HG02870 (cell line): ENCODE data around the gene ARHGAP24.
"Not testable (repeated sequence)": the region's sequence is repeated elsewhere in the genome, so short reads cannot be mapped to it uniquely, and the experiment has no call there.

Source experiments
- ATAC-seq: cut with Tn5 transposase; IDR thresholded peaks from one replicate; pipeline ENCODE4 v1.9.1; 2021; ENCODE audit warnings: mild to moderate bottlenecking, moderate library complexity; ENCODE audit not compliant: unreplicated experiment

Gene ARHGAP24

GRCh38 chr4:85805891-85806290 is 330.9 kb downstream of the ARHGAP24 start:
- ATAC-seq: no peak

GRCh38 chr4:85806334-85806733 is 331.4 kb downstream of the ARHGAP24 start:
- ATAC-seq: no peak

DNA sequence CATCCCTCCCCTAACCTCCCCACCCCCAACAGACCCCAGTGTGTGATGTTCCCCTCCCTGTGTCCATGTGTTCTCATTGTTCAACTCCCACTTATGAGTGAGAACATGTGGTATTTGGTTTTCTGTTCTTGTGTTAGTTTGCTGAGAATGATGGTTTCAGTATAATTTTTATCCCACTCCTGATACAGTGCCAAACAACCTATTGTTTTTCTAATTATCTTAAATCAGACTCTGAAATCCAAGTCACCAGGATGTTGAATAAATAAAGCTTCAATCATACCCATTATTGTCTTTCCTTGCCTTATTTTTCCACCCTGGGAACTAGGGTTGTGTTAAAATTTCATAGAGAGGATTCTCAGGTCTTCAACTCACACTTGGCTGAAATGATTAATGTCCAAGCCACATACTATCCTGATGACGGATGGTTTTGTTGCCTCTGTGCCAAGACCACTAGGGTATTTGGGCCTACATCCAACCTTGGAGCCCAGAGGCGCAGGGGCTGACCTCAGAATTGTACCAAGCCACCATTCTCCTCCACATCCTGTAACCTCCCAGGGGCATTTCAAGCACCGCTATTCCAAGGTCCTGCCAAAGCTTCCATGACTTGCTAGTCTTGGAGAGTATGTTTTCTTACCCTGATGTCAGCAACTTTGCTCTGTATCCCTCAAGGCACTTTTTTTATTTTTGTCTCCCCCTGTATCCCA is 332.4 kb downstream of the ARHGAP24 start:
- no peak for ATAC-seq

DNA sequence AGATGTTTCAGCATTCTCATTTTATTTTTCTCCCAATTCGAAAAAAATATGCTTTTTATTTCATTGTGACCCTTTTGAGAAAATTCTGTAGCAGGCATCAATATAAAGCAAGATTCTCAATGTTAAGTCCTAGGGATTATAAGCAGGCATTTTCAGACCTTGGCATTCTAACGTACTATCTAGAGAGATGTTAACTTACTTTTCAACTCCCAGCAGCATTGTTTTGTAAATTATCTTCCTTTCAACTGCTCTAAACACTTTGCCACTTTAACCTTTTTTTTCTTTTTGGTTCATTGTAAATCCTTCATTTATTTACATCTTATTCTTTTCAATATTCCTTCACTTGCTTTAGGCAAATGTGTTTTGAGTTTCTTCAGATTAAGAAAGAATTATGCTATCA is 333.2 kb downstream of the ARHGAP24 start:
- no peak for ATAC-seq

DNA sequence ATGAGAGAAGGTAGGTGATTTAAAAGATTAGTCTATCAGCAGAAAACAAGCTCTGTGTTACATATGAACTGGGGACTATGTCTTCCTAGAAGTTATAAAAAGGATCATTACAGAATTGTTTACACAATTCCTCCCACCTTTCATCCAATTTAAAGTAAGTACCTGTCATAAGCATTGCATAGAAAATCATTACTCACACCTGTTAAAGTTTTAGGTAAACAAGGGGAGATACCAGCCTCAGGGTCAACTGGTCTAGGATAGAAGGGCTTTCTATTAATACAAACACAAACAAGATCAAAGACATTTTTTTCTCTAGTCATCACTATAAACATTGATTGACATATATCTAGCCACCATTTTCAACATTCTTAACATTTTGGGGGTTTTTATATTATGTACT is 333.9 kb downstream of the ARHGAP24 start:
- no peak for ATAC-seq

DNA sequence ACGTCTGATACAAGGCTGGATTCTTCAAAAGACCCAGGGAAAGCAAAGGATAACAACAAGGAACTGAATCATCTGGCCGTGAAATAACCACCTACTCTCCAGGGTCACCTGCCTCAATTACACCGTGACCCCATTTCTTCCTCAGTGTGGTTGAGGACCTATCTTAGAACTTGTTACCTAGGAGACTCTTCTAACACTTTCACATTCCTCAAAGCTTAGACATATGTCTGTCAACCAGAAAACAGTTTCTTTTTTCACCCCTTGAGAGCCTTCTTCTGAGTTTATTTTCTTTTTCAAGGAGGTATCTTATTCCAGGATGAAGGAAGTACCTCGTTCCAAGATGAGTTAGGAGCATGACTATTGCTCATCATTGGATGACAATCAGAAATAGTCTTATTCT is 337.8 kb downstream of the ARHGAP24 start:
- ATAC-seq: no peak

DNA sequence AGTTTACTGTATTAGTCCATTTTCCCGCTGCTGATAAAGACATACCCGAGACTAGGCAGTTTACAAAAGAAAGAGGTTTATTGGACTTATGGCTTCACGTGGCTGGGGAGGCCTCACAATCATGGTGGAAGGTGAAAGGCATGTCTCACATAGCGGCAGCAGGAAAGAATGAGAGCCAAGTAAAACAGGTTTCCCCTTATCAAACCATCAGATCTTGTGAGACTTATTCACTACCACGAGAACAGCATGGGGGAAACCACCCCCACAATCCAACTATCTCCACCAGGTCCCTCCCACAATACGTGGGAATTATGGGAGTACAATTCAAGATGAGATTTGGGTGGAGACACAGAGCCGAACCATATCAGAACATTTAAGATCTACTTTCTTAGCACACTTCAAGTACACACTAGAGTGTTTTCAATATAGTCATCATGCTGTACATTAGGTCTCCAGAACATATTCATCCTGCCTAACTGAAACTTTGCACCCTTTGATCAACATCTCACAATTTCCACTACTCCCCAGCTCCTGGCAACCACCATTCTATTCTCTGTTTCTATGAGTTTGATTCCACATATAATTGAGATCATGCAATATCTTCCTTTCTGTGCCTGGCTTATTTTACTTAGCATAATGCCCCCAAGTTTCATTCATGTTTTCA is 341.0 kb downstream of the ARHGAP24 start:
- no peak for ATAC-seq

- no peak for ATAC-seq
Observed at GRCh38 chr4:85818700-85819099, 343.8 kb downstream of the ARHGAP24 start.

DNA sequence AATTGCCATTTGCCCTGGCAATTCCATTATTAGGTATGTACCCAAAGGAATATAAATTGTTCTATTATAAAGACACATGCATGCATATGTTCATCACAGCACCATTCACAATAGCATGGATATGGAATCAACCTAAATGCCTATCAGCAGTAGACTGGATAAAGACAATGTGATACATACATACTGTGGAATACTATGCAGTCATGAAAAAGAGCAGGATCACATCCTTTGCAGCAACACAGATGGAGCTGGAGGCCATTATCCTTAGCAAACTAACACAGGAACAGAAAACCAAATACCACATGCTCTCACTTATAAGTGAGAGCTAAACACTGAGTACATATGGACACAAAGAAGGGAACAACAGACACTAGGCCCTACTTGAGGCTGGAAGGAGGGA is 345.2 kb downstream of the ARHGAP24 start:
- ATAC-seq: not testable (repeated sequence)

GRCh38 chr4:85821688-85822455 is 346.9 kb downstream of the ARHGAP24 start:
- ATAC-seq: no peak

DNA sequence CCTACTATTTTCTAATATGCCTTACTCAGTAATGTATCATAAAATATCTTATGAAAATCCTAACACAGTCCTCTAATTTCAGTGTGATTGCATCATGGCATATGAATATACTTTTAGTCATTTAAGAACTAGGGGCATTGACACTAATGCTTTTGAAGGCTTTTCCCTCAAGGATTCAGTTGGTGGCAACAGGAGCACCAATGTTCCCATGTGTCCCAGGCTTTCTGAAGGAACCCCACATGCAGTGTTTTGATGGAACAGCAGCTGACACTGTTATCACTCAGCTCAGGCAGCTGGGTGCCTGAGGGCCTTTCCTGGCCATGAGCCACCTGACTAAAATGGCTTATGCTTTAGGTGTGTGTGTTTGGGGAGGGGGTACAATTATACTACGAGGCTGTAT is 348.3 kb downstream of the ARHGAP24 start:
- ATAC-seq: no peak

DNA sequence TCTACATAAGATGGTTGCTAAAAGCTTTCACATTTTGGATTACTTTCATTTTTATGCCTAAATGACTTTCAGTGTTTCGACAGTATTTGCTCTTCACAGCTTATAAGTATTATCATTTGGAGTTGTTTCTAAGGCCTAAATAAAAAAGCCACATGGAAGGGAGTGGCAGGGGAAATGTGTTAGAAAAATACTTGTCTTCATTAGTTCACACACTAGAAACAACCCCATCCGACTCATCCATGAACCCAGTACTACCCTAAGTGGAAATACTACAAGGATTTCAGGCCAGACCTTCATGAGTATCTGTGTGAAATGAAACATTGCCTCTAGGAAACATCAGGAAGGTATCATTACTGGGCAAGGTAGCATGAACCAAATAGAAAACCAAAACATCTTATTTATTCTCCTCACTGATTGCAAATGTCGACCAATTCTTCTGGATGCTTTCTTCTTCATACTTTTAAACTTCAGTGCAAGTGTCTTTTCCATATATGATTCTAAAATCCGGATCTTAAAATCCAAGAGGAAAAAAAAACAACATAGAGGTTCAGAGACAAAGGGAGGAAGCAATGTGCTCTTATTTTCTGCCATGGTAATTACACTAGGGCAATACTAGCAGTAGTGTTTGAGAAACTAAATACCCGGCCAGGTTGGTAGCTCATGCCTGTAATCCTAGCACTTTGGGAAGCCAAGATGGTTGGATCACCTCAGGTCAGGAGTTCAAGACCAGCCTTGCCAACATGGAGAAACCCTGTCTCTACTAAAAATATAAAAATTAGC is 349.4 kb downstream of the ARHGAP24 start:
- ATAC-seq: no peak

DNA sequence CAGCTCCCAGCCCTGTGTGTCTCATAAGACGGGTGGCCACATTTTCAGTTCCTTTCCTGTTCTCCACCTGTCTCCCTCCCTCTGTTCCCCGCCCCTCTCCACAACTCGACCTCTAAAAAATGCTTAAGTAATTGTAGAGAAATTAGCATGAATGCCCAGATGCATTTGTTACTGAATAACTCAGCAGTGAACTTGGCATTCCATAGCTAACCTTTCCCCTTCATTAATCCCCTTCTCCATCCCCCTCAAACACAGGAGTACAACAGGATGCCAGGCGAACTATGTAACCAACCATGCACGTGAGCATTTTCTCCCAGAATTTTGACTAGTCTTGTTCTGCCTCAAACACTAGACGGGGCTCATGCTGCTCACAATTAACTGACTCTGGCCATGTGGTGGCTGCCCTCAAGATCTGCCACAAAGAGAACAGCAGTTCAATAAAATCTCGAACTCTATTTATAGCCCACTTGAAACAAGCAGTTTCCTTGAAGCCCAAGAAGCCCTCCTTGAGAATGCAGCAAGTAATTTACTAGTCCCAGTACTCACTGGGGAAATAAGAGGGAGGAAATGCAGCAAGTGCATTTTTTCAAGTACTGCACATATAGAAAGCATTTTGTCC is 351.2 kb downstream of the ARHGAP24 start:
- ATAC-seq: peak; percentile 44

- no peak for ATAC-seq
Observed at GRCh38 chr4:85828027-85828890, 353.3 kb downstream of the ARHGAP24 start.

DNA sequence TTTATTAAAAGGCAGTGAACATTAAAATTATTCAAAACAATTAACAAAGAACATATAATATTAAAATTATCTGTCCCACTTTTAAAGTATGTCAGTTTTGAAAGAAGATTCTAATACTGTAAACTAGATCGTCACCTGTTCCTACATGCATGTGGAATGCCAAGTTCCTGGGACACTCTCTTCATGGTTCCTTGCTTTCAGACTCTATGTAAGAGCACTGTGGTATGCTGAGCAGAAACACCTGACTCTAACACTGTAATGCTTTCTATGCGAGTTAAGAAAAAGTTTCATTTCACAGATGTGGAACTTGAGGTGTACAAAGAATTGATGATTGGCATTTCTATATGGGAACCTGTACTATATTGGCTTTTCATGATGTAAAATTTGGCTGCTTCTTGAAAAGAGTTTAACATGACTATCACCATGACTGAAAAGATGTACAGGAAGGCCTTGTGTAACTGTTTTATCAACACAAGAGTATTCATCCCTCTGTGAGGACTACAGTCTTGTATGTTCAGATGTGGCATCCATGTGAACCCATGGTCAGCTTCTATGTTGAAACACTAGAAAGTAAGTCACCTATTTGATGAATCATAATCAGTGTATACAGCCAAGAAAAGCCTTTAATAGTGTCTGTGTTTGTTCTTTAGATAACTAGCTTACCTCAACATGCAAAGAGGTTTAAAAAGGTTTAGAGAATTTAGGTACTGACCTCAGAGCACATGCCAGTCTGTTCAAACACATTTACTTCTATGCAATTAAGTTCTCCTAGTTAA is 354.5 kb downstream of the ARHGAP24 start:
- ATAC-seq: no peak

DNA sequence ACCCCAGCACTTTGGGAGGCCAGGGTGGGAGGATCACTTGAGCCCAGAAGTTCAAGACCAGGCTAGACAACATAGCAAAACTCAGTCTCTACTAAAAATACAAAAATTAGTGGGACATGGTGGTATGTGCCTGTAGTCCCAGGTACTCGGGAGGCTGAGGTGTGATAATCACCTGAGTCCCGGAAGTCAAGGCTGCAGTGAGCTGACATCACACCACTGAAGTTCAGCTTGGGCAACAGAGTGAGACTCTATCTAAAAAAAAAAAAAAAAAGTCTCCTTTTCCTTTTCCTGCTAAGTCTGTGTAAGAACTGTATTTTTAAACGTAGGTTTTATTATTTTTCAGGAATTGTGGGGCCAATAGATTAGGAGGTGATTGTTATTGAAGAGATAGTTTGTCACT is 356.7 kb downstream of the ARHGAP24 start:
- ATAC-seq: no peak

DNA sequence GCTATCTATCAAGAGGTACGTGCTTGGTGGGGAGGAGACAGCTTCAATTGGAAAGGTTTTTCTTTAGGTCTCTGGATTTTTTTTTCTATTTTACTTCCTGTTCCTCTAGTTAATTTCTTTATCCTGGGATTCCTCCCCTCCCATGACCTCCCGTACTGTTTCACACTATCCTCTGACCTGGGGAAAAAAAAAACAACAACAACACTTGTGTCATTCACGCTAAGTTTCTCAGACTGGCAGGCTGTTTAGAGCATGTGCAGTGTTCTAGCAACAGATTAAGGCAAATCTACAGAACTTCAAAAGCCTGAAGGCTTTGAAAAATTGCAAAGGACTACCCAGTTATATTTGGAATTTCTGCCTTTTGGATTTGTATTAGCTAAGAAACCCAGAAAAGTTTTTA is 358.4 kb downstream of the ARHGAP24 start:
- ATAC-seq: no peak

GRCh38 chr4:85834934-85835333 is 360.0 kb downstream of the ARHGAP24 start:
- no peak for ATAC-seq
